NOMO-1 (cell line): Measurements from ENCODE around the gene LLGL2.
"Not testable (repeated sequence)": the region's sequence is repeated elsewhere in the genome, so short reads cannot be mapped to it uniquely, and the experiment has no call there.

Source experiments
- DNase-seq, 2 experiments: peaks; one replicate each; lab custom pipeline; 2025; ENCODE audit not compliant: unreplicated experiment in 2 of 2; lab: John Stamatoyannopoulos, UW

Gene LLGL2

DNA sequence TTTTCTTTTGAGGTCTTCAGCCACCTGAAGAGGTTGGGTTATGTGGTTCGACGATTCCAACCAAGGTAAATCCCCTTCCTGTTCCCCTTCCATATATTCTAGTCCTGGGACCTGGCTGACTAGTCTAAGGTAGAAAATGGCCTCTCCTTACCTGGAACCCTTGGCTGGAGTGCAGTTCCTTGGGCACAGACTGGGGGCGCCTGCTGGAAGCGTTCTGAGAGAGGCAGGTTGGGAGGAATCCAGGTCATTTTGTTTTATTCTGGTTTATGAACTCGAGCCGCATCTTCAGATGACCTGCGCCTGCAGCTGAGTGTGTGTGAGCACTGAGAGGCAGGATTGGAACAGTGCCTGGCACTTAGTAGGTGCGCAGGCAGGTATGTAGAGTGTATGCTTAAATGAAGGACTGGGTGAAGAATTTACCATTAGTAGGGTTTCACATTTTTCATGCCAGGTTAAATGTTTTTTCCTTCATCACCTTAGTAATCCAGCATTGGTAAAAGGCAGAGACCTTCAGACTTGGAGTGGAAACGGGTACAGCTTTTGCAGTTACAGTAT is 6.4 kb upstream of the LLGL2 start:
- no peak for DNase-seq

DNA sequence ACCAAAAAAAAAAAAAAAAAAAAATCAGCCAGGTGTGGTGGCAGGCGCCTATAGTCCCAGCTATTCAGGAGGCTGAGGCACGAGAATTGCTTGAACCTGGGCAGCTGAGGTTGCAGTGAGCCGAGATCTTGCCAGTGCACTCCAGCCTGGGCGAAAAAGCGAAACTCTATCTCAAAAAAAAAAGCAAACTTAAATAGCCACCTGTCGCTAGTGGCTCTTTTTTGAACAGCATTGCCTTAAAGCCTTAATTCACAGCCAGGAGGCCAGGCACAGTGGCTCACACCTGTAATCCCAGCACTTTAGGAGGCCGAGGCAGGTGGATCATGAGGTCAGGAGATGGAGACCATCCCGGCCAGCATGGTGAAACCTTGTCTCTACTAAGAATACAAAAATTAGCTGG is 5.1 kb upstream of the LLGL2 start:
- DNase-seq: not testable (repeated sequence)

DNA sequence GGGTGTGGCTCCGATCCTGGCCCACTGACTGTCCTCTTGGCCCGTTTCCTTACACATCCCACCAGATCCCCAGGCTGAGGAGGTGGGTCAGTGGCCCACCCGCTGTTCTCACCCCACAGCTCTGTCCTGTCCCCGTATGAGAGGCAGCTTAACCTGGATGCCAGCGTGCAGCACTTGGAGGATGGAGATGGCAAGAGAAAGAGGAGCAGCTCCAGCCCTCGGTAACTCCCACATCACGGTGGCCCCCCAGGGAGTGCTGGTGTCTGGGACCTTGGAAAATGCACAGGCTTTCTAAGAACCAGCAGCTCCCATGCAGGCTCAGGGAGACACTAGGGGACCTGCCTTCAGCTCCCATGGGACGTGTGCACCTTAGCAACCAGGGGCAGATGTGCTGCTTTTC is 4.2 kb upstream of the LLGL2 start:
- DNase-seq: no peak

DNA sequence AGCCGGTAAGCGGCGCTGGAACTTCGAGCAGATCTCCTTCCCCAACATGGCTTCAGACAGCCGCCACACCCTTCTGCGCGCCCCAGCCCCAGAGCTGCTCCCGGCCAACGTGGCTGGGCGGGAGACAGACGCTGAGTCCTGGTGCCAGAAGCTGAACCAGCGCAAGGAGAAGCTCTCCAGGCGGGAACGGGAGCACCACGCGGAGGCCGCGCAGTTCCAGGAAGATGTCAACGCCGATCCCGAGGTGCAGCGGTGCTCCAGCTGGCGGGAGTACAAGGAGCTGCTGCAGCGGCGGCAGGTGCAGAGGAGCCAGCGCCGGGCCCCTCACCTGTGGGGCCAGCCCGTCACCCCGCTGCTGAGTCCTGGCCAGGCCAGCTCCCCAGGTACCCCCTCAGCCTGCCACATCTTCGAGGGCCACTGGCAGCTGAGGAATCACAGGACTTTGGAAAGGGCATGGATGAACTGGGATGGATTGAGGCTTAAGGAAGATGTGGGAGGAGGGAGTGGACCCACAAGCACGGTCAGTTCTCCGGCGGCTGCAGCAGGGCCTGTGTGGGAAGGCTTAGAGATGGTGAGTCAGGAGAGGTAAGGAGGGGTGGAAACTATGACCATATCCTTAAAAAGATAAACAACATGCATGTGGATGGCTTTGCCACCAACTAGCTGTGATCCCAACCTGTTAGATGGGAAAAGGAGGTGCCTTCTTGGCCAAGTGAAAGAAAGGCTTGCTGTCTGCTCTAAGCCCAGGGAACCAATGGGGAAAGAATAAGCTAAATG is 3.4 kb upstream of the LLGL2 start:
- no peak for DNase-seq

DNA sequence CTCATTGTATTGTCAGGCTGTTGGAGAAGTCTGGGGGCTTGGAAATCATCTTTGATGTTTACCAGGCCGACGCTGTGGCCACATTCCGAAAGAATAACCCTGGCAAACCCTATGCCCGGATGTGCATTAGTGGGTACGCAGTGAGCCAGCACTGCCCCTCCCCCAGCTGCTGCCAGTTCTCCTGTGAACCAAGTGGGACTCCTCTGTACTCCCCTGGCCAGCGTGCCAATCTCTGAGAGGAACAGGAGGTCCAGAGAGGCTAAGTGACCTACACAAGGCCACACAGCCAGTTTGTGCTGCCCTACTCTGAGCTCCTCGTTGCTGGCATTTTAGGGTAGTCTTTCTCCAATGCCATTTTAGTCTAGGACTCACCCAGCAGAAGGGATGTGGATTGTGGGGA is 1.9 kb upstream of the LLGL2 start:
- no peak for DNase-seq

DNA sequence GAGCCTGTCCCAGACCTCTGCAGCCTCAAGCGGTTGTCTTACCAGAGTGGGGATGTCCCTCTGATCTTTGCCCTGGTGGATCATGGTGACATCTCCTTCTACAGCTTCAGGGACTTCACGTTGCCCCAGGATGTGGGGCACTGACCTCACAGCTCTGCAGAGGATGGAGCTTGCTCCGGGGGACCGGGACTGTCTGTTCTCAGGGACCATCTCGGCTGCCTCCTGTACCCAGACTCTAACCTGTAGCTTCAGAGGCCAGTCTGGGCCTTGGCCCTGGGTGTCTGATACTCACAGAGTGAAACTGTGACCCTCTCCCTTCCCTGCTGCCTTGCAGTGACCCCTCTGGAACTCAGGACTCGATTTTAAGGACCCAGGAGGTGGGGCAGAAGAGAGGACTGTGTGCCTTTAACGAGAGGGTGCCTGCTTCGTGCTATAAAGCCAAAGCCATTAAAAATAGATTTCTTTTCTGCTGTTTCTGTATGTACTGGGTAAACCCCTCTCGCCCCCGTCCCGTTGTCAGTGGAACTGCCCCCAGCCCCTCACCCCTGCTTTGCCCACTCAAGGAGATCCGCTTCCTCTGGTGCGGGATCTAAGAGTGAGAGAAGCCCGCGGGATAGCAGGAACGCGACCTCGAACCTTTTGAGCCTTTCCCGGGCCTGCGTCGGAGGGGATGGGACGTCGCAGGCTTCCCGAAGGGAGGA is 1.1 kb upstream of the LLGL2 start:
- DNase-seq: no peak

DNA sequence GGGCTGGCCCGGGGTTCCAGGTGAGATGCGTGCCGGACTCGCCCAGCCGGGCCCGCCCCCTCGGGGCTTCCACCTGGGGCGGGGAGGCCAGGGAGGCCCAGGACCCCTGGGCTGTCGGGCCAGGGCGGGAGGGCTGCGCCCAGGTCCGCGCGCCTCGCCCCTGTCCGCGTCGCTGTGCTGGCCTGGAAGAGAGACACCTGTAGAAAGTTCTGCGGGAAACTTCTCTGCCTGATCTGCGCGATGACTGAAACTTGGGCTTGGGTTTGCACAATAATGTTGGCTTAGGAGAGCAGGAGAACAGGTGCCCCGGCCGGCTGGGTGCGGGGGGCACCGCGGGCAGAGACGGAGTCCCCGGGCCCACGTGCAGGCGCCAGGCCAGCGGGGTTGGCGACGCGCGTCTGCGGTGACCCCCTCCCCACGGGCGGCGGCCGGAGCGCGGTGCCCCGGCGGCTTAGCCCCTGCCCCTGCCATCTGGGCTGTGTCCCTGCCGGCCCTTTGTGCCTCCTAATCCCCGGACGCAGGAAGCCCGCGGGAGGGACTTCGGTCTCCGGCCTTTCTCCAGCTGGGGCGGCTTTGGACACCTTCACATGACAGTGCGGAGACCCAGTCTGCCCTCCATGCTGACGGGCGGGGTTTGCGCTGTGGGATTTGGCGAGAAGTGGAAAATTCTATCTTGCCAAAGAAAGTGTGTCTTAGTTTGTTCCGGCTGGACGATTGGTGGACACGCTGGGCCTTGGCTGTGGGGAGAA is 483 bp downstream of the LLGL2 start:
- DNase-seq: peak in 1 of 2 experiments; percentile 6

DNA sequence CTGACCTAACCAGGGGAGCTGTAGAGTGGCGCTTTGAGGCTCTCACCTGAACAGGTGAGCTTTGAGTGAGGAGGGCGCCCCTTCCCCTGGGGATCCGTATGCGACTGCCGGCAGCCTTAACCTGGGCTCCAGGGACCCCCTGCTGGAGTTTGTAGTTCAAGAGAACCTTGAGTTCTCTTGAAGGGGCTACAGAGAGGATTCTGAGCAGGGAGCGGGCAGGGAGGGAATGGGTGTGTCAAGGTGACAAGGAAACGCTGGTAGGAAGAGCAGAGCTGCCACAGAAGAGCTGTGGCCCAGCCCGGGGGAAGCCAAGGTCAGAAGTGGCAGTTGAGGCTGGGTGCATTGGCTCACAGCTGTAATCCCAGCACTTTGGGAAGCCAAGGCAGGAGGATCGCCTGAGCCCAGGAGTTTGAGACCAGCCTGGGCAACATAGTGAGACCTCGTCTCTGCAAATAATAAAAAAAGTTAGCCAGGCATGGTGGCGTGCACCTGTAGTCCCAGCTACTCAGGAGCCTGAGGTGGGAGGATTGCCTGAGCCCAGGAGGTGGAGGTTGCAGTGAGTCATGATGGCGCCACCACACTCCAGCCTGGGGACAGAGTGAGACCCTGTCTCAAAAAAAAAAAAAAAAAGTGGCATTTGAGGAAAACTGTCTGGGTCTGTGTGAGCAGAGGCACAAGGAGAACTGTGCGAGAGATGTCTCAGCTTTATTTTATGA is 1.2 kb downstream of the LLGL2 start:
- no peak for DNase-seq

DNA sequence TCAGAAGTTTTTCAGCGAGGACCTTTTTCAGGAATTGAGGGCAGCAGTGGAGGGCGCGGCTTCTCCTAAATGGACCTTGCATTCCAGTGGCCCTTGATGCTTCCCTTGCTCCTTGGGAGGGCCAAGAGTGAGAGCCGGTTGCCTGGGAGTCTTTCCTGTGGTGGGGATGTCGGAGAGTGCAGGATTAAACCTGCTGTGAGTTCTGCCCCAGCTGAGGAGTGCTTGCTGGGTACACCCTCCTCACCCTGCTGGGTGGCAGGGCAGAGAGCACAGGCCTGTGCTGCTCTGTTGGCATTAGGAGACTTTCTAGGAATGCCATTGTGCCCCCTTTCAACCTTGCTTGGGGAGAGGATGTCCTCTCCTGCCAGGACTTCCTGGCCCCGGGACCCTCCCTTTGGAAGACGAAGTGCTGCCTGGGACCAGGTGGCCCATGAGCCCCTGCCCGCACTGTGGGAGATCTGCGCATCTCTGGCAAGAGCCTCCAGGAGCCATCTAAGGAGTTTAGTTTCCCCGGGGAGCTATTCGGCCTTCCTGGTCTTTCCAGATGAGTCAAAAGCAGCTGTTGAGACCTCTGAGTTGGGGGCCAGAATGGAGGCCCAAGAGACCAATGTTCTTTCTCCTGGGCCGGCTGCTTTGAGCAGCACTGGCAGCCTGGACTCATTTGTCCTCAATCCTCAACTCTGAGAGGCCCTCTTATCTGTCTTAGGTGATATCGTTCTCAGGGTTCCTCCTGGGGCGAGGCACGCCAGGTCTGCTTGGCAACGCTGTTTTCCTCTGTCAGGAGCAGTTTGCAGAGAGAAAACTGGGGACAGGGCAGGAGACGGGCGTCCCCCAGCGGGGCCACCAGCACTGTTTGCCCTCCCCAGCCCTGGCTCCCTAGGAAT is 5.6 kb downstream of the LLGL2 start:
- DNase-seq: no peak

DNA sequence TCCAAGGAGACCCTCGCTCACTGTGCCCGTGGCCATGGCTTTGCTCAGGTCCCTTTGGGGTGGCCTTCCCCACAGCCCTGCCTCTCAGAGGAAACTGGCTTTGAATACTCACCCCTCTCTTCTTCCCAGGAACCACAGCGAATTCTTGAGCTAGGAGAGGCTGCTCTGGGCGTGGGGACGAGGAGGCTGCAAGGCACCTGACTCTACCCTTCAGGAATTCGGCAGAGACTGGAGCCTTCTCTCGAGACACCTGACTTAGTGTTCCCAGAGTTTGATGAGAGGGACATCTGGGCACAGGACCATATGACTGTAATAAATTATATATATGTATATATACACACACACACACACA is 6.2 kb downstream of the LLGL2 start:
- DNase-seq: no peak

DNA sequence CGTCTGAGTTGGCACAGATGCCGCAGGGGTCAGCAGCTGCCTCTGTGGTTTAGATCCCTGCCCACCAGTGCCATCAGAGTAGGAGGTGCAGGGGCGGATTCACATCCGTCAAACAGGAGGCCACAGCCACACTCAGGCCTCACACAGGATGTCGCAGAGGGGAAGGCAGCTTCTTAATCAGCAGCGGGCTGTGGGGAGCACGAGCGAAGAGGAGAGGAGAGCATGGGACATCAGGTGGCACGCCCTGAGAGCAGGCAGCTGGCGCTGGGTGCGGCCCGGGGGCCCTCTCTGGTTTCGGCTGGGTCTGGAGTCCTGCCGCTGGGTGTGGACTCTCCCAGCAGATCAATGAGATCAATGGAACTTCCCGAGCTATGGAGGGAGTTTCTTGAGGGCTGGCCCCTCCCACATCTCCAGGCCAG is 9.6 kb downstream of the LLGL2 start:
- DNase-seq: no peak

DNA sequence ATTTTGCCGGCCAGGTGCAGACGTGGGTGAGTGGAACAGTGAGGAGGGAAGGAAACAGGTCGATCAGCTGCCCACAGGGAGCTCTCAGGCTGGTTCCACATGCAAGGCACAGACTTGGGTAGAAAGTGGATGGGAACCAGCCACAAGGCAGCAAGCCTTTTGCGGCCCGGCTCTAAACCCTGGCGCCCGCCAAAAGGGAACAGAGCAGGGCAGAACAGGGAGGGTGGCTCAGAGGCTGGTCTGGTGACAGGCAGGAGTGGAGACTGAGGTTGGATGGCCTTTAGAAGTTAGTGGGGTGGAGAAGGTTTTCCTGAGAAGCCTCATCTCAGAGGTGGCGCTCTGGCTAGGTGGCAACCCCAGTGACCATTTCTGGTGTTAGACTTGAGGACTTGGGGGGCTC is 10.4 kb downstream of the LLGL2 start:
- DNase-seq: no peak

DNA sequence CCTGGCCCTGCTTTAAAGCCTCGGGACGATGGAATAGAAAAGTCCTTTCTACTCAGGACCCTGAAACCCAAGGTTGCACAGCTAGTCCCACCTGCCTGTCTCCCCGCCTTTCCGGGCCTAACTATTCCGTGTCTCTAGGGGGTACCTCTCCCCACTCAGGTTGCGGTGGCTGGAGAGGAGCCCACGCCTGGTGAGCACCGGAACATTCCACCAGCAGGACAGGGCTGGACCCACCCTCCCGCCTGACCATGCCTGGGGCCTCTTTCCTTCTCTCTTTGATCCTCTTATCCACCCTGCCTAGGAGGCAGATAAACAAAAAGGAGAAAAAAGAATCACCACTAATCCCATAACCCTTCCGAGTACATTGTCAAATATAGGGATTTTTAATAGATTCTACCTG is 10.9 kb downstream of the LLGL2 start:
- no peak for DNase-seq

DNA sequence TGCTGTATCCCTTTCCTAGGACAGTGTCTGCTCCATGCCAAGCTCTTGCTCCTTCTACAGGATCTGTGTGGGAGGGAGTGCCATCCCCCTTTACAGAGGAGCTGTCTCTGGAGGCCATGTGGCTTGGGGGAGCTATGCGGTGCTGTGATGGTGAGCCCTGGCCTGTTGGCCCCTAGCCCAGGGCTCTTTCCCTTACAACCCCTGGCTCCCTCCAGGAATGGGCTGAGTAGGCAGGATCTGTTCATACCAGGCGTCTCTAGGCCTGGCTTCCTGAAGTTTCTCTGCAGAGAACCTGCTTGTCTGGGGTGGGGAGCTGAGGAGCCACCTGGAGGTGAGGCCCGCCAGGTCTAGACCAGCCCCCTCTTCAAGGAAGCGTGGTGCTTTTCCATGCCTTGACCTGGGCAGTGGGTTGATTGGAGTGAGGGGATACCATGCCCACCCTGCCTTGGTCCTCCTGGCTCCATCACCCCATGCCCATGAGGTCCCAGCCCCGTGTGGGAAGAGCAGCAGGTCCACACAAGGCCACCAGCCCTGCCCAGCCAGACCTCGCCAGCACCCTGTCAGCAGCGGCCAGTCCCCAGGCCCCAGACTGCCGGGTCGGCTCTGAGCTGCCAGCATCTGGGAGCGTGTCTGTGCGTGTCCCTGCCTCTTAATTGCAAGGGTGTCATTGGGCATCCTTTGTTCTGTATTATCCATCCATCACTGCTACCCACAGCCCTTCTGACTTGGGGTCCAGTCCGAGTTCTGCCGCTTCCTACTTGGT is 14.7 kb downstream of the LLGL2 start:
- no peak for DNase-seq

DNA sequence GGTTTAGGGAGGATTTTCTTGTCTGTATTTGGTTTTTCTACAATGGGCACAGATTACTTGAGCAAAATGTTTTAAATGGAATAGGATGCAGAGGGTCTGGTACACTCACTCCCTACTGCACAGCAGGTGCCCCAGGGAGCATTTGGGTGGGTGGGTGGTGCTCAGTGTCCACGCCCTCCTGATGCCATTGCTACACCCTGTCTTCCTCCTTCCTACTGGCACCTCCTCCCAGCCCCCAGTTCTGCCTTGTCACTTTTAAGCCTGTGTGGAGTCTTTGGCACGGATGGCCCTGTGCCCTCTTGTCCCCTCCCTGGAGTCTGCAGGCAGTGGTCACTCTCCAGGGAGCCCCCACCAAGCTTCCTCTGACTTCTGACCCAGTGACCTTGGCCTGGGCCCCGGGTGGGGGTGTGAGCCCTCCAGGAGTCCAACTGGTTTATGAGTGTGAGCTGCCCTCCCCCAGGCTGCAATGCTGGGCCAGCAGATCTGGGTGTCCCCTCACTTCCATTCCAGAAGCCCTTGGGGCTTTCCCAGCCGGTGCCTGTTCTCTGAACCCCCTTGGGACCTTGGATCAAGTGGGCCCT is 15.5 kb downstream of the LLGL2 start:
- DNase-seq: no peak

DNA sequence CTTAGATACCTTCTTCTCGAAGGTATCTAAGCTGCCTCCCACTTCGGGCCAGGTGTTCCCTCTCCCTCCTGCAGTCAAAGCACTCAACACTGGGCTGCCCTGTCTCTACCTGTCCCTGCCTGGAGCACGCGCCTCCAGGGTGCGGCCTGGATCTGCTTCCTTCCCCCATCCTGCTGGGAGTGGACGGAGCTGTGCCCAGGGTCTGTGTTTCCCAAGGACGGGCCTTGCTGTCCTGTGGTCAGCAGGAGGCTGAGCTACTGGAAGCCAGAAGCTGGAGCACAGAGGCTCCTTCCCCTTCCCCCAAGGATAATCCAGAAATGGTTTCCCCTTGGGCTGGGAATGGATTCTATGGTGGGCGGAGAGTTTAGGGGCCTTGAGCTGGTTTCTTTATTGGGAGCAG is 16.7 kb downstream of the LLGL2 start:
- no peak for DNase-seq

DNA sequence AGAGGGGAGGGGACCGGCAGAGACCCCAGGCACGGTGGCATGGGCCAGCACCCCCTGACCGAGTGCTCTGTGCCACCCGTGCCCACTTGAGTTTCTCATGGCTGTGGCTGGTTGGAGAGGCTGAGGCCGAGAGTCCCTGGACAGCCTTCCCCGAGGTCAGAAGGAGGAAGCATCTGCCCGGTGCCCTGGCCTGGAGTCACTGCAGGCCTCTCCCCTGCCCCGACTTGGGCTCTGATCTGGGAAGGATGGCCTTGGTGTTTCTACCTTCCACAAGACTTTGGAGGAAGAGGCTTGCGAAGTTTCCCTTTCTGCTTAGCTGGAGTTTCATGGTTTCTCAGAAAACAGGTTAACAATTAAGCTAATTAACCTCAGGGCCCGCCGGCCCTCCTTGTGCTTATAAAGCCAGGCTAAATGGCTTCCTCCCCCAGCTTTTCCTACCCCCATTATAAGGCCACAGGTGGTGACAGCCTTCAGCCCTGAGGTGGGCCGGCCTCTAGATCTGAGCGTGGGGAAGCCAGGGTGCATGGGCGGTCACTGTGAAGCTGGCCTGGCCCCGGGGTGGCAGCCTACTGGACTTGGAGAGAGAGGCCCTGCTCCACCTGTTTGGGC is 17.3 kb downstream of the LLGL2 start:
- no peak for DNase-seq

DNA sequence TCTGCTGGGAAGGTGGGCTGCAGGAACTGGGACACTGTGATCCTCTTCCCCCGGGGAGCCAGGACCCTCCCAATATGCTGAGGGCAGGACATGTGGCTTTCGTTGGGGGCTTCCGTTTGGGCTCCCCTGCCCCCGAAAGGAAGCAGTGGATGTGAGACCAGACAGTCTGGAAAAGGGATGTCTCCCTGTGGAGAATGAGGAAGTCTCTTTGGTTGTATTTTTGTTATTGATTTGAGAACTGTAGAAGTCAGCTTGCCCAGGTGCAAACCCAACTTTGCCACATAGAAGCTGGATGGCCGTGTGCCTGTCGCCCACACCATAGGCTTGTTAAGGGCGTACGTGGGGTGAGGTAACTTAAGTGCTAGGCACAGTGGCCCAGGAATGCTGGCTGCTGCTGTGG is 18.8 kb downstream of the LLGL2 start:
- no peak for DNase-seq
